NCI-H146 treated with DMSO at 0.1 percent for 48 hours (cell line): ENCODE measurements around the gene TSPAN13.

ENCODE experiments used
- DNase-seq: peaks from one replicate; lab custom pipeline; 2025; ENCODE audit not compliant: unreplicated experiment; lab: John Stamatoyannopoulos, UW

Gene TSPAN13

DNA sequence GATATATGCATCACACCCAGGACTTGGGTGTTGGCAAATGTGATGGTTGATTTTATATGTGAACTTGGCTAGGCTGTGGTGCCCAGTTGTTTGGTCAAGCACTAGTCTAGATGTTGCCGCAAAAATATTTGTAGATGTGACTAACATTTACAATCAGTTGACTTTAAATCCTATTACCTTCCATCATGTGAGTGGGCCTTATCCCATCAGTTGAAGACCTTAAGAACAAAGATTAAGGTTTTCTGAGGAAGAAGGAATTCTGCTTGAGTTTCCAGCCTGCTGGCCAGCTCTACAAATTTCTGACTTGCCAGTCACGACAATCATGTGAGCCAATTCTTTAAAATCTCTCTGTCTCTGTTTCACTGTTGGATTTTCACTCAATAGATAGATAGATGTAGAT lies 20.3 kb downstream of the TSPAN13 start:
- DNase-seq: no peak

DNA sequence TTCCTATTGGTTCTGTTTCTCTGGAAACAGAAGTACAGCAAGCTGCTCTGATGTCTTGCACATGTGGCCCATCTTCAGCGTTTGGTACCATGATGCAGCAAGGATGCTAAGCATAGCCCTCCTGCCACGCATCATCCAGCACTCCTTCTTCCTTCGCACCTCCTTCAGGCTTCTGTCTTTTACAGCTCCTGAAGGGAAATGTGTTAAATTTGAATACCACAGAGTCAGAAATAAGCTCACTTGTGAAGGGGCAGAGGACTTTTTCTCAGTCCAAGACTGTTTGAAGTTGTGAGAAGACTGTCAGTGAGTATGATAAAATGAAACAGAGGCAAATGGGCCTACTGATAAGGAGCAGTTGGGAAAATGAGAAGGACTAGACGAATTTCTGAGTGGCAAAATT lies 20.7 kb downstream of the TSPAN13 start:
- no peak for DNase-seq

DNA sequence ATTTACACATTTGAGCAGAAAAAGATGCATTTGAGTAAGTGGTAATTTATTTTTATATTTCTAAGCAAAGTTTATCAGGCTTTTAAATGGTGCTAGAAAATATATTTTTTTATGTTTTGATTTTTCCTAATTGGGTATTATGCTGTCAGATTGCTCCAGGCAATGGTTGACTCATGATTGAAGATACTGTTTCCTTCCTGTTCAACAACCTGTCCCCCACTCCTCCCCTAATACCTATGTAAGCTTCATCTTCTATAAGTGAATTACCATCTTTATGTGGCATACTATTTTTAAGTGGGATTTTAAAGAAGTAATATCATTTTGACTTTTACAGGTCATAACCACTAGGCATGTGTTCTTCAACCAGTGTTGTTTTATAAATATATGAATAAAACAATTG lies 21.4 kb downstream of the TSPAN13 start:
- DNase-seq: no peak

DNA sequence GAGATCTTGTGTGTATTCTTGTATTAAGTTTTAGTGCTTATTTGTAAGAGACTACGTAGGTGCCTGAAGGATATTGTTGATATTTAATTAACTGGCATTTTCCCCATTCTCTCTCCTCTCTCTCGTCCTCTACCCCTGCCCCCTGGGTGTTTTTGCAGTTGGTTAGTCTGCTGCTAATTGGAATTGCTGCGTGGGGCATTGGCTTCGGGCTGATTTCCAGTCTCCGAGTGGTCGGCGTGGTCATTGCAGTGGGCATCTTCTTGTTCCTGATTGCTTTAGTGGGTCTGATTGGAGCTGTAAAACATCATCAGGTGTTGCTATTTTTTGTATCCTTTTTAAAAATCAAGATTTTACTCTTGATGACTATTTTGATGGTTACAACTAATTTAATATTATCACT lies 22.5 kb downstream of the TSPAN13 start:
- no peak for DNase-seq

DNA sequence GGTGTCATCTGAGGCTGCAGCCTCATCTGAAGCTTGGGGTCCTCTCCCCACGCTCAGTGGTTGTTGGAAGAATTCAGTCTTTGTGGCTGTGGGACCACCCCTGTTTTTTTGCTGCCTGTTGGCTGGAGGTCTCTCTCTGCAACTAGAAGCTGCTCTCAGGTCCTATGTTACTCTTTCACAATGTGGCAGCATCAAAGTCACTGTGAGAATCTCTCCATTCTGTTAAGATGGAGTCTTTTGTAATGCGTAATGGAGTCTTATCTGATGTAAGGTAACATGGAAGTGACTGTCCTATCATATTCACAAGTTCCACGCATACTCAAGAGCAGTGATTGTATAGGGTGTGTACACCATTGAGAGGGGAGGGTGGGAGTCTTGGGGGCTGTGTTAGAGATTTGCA lies 24.9 kb downstream of the TSPAN13 start:
- DNase-seq: no peak

DNA sequence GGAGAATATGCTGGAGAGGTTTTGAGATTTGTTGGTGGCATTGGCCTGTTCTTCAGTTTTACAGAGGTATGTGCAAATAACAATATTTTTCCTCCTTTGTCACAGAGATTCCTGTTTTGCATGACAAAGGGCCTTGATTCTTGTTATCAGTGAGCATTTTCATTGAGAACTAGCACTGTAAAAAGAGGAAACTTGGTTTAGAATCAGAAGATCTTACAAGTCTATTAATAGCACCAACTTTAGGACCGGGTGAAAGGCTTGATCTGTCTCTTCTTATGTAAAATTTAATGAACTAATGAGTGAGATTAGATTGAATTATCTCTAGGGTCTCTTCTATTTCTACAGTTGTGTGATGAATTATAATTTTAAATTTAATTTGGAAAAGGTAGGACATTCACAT lies 25.5 kb downstream of the TSPAN13 start:
- no peak for DNase-seq

DNA sequence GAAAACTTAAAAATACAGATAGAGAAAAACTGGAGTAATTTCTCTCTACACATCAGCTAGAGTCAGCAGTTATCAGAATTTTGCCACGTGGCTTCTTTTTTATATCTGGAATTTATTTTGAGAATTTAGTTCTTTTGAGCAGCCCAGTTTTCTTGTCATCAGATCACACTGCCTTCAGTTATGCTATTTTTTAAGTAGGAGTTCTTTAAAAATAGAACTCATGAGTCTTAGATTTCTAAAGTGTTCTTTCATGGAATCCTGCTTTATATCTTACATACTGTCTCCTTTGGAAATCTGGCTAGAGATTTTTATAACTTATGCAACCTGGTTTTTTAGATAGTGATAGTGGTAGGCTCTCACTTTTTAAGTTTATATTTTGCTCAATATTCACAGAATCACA lies 27.0 kb downstream of the TSPAN13 start:
- no peak for DNase-seq

DNA sequence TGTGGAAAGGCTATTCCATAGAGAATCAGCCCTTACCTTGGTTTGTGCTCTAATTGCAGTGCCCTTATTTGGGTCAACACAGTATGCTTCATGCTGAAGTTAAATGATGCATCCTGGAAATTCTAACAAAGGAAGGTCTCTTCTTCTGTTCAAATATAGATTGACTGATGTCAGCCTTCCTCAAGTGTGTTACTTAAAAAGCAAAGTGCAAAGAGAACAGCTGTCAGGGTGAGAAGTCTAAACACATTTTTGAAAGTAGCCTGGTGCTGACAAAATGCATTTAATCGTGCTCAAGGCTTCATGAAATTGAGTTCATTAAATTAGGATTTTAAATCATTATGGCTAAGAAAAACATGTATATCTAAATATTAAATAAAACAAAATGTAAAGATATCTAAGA lies 31.8 kb downstream of the TSPAN13 start:
- no peak for DNase-seq

DNA sequence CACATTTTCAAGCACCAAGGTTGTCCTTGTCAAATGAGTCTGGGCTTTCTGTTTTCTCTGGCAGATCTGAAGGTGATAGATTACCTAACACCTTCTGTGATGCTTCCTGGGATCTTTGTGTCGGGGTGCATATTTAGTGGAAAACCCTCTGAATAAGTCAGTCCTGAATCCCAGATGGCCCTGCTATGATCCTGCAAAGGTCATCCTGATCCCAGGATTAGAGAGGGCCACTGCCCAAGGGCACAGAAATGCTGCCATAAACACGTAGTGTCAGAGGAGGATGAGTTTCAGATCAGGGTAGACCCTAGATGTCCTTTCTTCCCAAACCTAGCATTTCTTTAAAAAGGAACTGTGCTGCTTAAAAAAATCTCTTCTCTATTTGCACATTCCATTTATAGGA lies 32.3 kb downstream of the TSPAN13 start:
- DNase-seq: no peak

DNA sequence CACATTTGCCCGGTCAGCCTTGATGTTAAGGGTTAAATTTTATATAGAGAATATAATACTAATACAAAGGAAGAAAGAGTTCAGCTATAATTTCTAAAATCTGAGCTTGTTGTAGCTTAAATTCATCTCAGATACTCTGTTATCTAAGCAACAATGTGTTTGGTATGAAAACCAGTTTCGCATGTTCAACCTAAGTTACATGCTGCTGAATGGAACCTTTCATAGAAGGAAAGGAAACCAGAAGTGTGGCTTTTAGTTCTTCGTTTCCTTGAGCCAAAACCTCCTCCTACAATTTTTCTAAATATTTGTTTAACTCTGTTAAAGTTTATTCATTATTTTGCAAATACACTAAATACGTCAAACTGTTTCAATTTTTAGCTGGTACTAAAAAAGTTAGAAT lies 32.7 kb downstream of the TSPAN13 start:
- no peak for DNase-seq

DNA sequence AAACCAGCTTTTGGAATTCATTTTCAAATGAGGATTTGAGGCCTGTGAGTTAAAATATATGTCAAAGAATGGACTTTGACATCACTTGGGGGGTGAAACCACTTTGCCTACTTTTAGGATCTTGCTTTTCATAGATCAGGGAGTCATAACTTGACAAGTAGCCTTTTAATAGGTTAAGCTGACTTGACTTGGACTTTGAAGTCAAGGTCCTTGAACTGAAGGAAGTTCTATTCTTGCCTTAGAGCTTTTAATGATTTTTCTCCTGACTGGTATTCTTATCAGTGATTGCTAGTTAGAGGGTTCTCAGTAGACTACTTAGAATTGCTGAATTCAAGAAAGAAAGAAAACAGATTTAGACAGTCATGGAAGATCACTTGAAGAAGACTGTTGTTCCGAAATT lies 33.6 kb downstream of the TSPAN13 start:
- no peak for DNase-seq

DNA sequence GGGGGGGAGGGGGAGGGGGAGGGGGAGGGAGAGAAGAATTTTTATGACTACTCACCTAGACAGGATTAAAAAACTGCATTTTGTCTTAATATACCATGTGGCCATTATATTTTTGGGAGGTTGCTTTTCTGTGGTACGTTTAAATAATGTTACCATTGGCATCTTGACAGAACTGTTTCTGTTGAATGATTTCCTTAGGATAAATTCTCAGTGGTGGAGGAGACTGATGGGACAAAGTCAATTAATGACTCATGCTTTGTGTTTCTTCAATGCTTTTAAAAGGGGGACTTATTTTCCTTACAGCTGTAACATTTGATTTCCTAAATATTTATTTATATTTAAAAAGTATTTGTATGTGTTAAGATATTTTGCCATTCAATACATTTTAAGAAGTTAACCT lies 37.5 kb downstream of the TSPAN13 start:
- DNase-seq: no peak

DNA sequence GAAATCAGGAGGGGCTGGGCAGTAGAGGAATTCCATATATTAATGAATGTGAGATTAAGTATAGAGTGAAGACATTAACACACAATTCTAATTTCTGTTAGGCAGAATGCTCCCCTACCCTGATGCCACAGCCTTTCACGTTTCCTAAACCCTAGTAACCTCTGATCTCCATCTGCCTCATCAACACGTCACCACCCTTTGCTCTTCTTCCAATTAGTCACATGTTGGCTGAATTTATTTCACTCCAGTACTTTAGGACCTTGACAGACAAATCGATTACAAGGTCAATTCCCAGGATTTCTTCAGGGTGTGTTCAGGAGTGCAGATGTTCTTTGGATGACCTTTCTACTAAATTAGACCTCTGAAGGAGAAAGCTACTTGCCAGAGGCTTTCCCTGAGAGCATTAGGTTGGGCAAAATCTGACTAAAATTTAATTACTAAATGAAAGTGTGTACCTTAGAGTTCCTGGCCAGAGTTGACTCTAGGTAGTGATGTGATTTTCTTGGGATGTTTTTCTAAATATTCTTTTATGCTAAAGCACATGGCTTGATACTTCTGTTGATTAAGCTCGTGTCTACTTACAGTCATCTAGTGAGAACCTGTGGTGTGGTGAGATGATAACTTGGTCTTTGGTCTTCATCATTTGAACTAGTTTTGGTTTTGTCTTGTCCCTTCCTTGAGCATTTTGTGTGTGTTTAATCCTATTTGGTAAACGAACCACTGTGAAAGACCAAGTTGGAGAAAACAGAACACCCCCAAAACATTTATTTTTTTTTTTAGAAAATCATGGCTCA lies 38.5 kb downstream of the TSPAN13 start:
- no peak for DNase-seq

DNA sequence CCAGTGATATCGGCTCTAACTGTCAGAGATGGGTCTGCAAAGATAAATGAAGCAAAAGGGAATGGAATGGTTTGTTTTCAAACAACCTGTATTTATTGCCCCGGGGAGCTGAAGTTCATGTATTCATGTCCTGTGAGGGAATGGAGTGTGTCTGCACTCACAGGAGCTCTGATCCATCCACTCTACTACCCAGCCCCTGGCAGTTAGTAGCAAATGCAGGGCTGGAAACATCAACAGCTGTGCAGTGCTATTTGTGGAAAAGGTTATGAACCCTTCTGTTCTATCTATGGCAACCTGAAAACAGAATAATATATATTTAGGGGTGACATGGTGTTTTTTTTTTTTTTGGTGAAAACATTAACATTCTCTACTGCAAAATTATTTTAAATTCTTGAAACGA lies 41.4 kb downstream of the TSPAN13 start:
- DNase-seq: no peak

DNA sequence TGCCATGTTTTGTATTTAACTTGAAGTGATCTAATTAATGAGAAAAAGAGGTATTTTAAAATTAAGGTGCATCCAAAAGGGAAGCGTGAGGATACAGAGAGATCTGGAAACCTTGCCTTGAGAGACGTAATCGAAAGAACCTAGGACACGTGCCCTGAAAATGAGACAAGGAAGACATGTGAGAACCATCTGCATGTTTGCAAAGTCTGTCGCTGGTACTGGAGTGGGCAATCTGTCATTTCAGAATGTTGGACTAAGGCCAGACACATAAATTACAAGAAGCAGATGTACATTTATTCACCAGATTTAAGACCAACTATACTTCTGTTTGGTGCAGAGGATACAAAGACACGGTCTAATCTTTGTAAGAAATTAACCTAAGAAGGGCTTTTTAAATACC lies 42.1 kb downstream of the TSPAN13 start:
- DNase-seq: peak; percentile 23

DNA sequence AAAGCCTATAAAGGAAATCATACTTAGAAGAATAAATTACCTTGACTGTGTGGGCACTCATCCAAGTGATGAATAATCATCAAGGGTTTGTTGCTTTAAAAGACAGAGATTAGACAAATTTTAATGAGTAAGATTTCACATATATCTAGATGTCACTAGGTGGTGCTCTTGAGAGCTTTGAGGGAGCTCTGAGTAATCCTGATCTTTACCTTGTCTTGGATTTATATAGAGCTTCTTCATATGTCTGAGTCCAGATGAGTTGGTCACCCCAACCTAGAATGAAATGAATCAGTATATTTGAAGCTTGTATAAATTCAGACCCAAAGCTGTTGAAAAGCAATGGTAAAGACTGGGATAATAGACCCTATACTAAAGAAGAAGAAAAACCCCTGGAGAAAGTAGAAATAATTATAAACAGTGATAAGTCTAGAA lies 47.6 kb downstream of the TSPAN13 start:
- DNase-seq: peak; percentile 69

DNA sequence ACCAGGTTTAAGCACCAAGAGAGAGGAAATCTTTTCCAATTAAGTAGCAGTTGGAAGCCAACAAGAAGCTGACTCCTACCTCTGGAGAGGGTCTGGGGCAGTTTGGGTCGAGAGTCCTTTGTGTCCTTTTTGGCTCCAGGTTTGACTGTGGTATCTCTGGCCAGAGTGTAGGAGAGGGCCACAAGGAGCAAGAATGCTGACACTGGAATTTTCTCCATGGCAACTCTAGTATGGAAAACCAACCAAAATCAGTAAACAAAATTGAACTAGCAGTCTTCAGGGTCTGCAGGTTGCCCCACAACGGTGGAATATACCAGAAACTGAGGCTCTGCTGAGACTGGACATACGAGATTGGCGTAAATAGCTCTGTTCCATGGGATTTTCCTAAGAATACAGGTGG lies 48.0 kb downstream of the TSPAN13 start:
- DNase-seq: no peak

DNA sequence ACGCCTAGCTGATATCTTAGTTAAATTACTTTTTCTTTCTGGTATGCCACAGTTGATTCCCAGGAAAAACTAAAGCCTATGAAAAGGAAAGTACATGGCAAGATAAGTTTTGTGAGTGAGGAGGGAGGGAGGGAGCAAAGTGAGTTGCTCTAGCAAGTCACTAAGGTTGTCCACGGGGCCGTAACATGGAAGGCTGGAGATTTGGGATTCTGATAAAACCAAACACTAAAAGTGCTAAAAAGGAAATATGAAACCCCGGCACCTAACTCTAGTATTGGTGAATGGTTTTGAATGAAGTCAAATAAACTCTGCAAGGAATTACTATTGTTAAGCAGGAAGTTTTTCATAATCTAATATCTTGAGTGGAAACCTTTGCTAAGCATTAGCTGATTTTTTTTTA lies 49.6 kb downstream of the TSPAN13 start:
- DNase-seq: no peak

DNA sequence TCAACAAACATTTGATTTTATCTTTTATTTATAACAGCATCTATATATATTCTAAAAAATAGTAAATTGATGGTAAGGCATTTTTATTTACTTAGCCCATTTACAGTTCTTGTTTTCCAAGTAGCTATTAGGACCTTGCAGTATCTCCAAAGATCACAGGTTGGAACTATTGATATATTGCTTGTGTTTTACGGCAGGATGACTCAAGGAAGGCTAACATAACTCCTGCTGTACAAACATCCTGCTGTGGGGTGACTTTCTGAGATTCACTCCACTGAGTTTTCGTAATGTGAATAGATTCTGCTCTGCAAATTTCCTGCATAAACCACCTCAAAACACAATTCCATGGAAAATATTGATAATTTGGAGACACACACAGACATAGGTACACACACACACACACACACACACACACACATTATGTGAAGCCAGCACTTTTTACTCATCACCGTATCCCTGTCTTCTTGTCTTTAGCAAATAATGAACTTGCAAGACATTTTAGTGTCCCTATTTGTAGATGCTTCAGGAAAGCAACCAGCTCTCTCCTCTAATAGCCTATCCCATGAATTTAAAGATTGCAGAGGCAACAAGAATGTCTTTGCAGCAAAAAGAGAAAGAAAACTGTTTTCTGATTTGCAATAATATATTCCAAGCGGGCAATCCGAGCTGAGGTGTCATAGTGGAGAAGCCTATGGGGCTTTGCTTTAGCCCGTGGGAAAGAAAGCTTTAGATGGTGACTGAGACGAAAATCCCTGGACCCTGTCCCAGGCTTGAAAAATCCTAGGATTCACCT lies 50.5 kb downstream of the TSPAN13 start:
- no peak for DNase-seq

DNA sequence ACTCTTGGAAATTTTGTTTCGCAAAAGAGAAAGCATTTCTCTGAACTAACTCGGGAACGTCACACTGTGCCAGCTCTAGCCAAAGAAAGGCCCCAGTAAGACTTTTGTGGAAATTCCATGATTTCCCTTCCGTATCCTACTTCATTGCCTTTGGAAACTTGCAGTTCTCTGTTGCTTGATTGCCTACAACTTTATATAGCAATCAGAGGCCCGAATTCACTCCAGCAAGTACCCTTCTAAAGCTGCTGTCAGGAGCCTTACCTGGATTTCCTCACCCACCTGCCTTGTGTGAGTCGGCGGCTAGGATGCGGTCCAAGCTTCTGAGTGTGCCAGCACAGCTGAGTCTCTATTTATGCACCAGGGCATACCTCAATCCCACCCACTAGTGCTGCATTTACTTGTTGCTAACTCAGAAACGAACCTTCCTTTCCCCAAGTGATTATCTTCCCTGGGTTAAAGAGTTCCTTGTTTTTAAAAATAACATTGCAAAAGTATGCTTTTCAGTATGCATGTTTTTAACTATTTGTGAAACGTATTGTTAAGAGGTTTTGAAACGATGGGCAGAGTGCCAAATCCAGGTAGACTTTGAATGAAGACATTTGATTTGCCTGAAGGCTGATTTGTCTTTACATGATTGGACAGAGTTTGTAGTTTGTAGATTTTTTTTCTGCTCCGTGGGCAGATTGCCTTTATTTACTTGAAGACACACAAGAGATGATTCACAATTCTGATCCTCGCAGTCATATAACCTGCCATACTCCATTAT lies 51.3 kb downstream of the TSPAN13 start, which contains the start of gene AGR2:
AGR2 (minus strand) TSS at position 326 of the 766 bp plus-strand sequence. CDS start 3,203 bp downstream, outside the sequence.
- no peak for DNase-seq

DNA sequence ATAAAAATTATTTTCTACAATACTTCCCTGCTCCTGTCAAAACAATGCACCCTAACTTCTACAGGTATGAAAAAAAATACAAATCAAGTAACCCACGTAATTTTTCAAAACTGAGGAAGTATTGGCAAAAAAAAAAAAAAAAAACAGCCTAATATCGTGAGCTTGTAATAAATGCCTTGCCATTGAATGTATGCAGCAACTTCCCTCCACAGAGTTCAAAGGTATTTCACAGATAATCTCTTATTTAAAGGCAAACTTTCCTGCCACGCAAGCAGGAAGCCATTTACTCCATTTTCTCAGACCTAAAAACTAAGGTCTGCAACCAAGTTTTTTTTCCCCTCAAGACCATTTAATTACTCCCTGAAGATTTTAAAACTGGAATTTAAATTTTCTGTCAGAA lies 51.9 kb downstream of the TSPAN13 start:
- no peak for DNase-seq

DNA sequence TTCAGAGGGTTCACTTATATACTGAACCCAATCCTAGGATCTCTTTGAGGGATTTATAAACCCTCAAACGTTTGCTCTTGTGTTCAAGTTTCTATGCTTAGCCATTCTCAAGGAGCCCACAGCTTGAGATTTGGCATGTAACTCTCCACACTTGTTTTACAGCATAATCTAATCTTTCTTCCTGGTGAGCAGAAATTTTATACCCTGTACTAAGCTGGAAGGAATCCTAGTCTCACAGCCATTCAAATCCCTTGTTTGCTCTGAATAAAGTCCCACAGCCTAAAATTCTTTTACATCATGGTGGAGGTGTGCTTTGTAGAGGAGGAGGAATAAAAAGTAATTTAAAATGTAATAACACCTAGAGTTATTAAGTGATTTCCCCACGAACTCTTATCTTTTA lies 56.6 kb downstream of the TSPAN13 start:
- DNase-seq: no peak
